ENCODE data around the gene AIFM3. TPM values are rescaled to one million over a fixed set of nuclear protein-coding genes. Genes with fewer than 3 reads are reported as not detected.
A peak's percentile ranks its signal among the peaks of the same experiment; 100 is the strongest.

The AIFM3 gene
- total and polyA plus RNA-seq, 2 experiments from 2014 or later, result 0.65 TPM; not detected in 1

DNA sequence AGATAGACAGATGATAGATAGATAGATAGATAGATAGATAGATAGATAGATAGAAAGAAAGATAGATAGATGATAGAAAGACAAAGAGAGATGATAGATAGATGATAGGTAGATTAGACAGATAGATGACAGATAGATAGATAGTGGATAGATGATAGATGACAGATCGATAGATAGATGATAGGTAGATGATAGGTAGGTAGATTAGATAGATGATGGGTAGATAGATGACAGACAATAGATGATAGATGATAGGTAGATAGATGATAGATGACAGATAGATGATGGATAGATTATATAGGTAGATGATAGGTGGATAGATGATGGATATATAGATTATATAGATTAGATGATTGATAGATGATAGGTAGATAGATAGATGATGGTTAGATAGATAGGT is 19.3 kb downstream of the AIFM3 start:
- Histone ChIP-seq H4K20me1 (ENCODE audit: insufficient read depth) (no peaks in the 10 kb centered on the region), H2AFZ (no peak overlapping the region), H3K27ac (no peak overlapping the region), H3K27me3 (replicated peaks; ENCODE audit: insufficient read depth) (no peaks in the 10 kb centered on the region), H3K9ac (0 out of 2 replicates have a peak overlapping the region, but pooled peaks have one; percentile 13), H3K4me3 (no peak overlapping the region), H3K4me2 (ENCODE audit: unreplicated experiment) (no peak overlapping the region), H3K36me3 (ENCODE audit: low read depth) (peaks cover 4% of the 10 kb centered on the region), H3K4me1 (ENCODE audit: insufficient read depth) (peaks cover 8% of the 10 kb centered on the region), H3K9me3 (ENCODE audit: low read depth) (no peaks in the 10 kb centered on the region), H3K79me2 (ENCODE audit: insufficient read depth) (peaks cover 35% of the 10 kb centered on the region), H3K9me2 (ENCODE audit: insufficient read depth) (no peaks in the 10 kb centered on the region), H3F3A (ENCODE audit: insufficient read depth) (no peaks in the 10 kb centered on the region)
- 95 to 100% methylated on average over 1 of the region's 1 CpG for WGBS, 2 experiments (ENCODE audit: low coverage in 1 of 2, low lambda C conversion rate in 2 of 2, missing lambda C conversion rate in 2 of 2)
- TF ChIP-seq EZH2 (IDR thresholded peaks at IDR 0.05; ENCODE audit: insufficient read depth, poor library complexity, severe bottlenecking) (no peak), EZH2phosphoT487 (IDR thresholded peaks at IDR 0.05; ENCODE audit: insufficient read depth, low read depth) (no peak)
- DNase-seq, result no peak
- in situ Hi-C loops (cut with MboI), result no loop called here

GRCh38 chr22:20987375-20987774 is 20.3 kb downstream of the AIFM3 start:
- H3K9ac ChIP-seq, result no peak overlapping the region
- H3F3A ChIP-seq (ENCODE audit: insufficient read depth), result no peaks in the 10 kb centered on the region
- 84 to 88% methylated on average over 12 to 14 of the region's 14 CpGs for WGBS, 2 experiments (ENCODE audit: low coverage in 1 of 2, low lambda C conversion rate in 2 of 2, missing lambda C conversion rate in 2 of 2)
- H3K4me2 ChIP-seq (ENCODE audit: unreplicated experiment), result no peak overlapping the region
- H3K9me2 ChIP-seq (ENCODE audit: insufficient read depth), result no peaks in the 10 kb centered on the region
- peaks cover 33% of the 10 kb centered on the region for H3K79me2 ChIP-seq (ENCODE audit: insufficient read depth)
- H3K4me1 ChIP-seq (ENCODE audit: insufficient read depth), result 0 out of 2 replicates have a peak, but pooled peaks cover 6% of the 10 kb centered on the region
- DNase-seq, result no peak
- peaks cover 4% of the 10 kb centered on the region for H3K36me3 ChIP-seq (ENCODE audit: low read depth)
- H2AFZ ChIP-seq, result no peak overlapping the region
- no peak for TF ChIP-seq EZH2 (IDR thresholded peaks at IDR 0.05; ENCODE audit: insufficient read depth, poor library complexity, severe bottlenecking)
- no peaks in the 10 kb centered on the region for H3K27me3 ChIP-seq (replicated peaks; ENCODE audit: insufficient read depth)
- in situ Hi-C loops (cut with MboI), result no loop called here
- H3K4me3 ChIP-seq, result no peak overlapping the region
- H4K20me1 ChIP-seq (ENCODE audit: insufficient read depth), result no peaks in the 10 kb centered on the region
- H3K9me3 ChIP-seq (ENCODE audit: low read depth), result no peaks in the 10 kb centered on the region
- H3K27ac ChIP-seq, result no peak overlapping the region

DNA sequence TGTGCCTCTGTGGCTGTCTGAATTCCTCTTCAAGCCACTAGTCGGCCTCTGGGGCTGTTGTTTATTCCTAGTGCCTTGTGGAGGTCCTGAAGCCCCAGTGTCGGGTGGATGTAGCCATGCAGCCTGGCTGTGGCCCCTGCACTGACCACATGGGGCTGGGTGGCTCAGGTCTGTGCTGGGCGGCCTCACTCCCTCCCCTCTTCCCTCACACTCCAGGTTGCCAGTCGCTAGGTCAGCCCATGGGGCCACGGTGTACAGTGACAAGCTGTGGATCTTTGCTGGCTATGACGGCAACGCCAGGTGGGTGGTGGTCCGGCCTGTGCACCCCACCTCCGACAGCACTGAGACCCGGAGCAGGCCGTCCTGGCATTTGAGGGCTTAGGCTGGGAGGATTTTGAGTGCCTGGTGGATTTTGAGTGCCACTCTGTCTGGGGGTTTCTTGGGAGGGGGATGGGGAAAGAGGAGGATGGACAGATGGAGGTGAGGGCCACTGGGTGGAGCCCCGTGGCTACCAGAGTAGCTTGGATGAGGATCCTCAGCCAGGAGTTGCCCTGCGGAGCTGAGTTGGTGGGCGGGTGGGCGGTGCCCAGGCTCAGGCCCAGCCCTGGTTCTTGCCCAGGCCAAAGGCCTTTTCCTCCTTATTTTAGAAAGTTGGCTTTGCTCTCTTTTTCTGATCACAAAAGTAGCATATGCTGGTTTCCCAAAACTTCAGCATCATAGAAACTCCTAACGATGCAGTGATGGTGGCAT is 21.7 kb downstream of the AIFM3 start:
- in situ Hi-C loops (cut with MboI), result no loop called here
- peaks cover 19% of the 10 kb centered on the region for H3K79me2 ChIP-seq (ENCODE audit: insufficient read depth)

DNA sequence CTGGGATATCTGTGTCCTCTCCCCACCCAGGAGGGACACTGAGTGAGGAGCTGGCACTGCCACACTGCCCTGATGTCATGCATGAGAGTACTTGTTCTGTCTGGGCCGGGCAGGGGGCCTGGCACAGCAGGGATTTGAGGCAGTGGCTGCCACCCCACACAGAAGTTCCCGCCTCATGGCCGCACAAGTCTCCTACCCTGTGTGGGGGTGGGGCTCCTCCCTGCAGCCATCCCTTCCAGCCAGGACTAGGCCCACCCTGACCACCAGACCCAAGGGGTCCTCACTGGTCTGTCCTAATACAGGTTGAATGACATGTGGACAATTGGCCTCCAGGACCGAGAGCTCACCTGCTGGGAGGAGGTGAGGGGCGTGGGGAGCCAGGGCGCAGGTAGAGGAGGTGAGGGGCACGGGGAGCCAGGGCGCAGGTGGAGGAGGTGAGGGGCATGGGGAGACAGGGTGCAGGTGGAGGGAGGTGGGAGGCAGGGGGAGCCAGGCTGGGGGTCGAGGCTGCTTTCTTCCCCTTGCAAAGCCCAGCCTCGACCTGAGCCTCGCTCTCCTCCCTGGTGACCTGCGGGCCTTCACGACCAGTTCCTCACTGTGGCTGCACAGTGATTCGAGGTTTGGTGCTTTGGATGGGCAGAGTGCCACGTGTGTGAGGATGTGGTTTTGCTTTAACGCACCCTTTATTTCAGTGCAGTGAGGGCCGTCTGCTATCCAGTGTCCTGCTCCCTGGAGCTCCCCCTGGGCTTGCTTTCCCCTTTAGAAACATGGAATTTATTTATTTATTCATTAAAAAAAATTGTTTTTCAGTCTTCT is 22.5 kb downstream of the AIFM3 start:
- Histone ChIP-seq H3K4me1 (ENCODE audit: insufficient read depth) (no peaks in the 10 kb centered on the region), H2AFZ (no peak overlapping the region), H3K27me3 (replicated peaks; ENCODE audit: insufficient read depth) (no peaks in the 10 kb centered on the region), H3K9me3 (ENCODE audit: low read depth) (no peaks in the 10 kb centered on the region), H4K20me1 (ENCODE audit: insufficient read depth) (no peaks in the 10 kb centered on the region), H3K79me2 (ENCODE audit: insufficient read depth) (peaks cover 11% of the 10 kb centered on the region), H3K9ac (no peak overlapping the region), H3K36me3 (ENCODE audit: low read depth) (peaks cover 4% of the 10 kb centered on the region; the same call in 1 of the 2 replicates), H3K27ac (no peak overlapping the region), H3K4me3 (no peak overlapping the region), H3K9me2 (ENCODE audit: insufficient read depth) (no peaks in the 10 kb centered on the region), H3K4me2 (ENCODE audit: unreplicated experiment) (no peak overlapping the region), H3F3A (ENCODE audit: insufficient read depth) (no peaks in the 10 kb centered on the region)
- 59 to 68% methylated on average over 11 to 17 of the region's 17 CpGs for WGBS, 2 experiments (ENCODE audit: low coverage in 1 of 2, low lambda C conversion rate in 2 of 2, missing lambda C conversion rate in 2 of 2)
- DNase-seq, result no peak
- TF ChIP-seq EZH2phosphoT487 (IDR thresholded peaks at IDR 0.05; ENCODE audit: insufficient read depth, low read depth) (no peak), EZH2 (IDR thresholded peaks at IDR 0.05; ENCODE audit: insufficient read depth, poor library complexity, severe bottlenecking) (no peak)
- in situ Hi-C loops (cut with MboI), result no loop called here

More for the DNA sequence above, 21.7 kb downstream of the AIFM3 start:
- Histone ChIP-seq H3K4me2 (ENCODE audit: unreplicated experiment) (no peak overlapping the region), H3K4me1 (ENCODE audit: insufficient read depth) (no peaks in the 10 kb centered on the region), H3K36me3 (ENCODE audit: low read depth) (peaks cover 4% of the 10 kb centered on the region), H3K9me2 (ENCODE audit: insufficient read depth) (no peaks in the 10 kb centered on the region), H4K20me1 (ENCODE audit: insufficient read depth) (no peaks in the 10 kb centered on the region), H3K27me3 (replicated peaks; ENCODE audit: insufficient read depth) (no peaks in the 10 kb centered on the region), H3F3A (ENCODE audit: insufficient read depth) (no peaks in the 10 kb centered on the region), H3K9ac (no peak overlapping the region), H3K4me3 (no peak overlapping the region), H2AFZ (no peak overlapping the region), H3K9me3 (ENCODE audit: low read depth) (no peaks in the 10 kb centered on the region), H3K27ac (no peak overlapping the region)
- DNase-seq, result no peak
- TF ChIP-seq EZH2 (IDR thresholded peaks at IDR 0.05; ENCODE audit: insufficient read depth, poor library complexity, severe bottlenecking) (no peak), EZH2phosphoT487 (IDR thresholded peaks at IDR 0.05; ENCODE audit: insufficient read depth, low read depth) (no peak)
- 88 to 90% methylated on average over 16 of the region's 16 CpGs for WGBS, 2 experiments (ENCODE audit: low coverage in 1 of 2, low lambda C conversion rate in 2 of 2, missing lambda C conversion rate in 2 of 2)

Data from GM23248 (cell line).